ENCODE measurements around the gene G0S2. TPM values are rescaled to one million over a fixed set of nuclear protein-coding genes. Genes with fewer than 3 reads are reported as not detected.

G0S2 gene
- total and polyA plus RNA-seq, 2 of the 8 experiments (the other 6 are each of a cell fraction or from before 2014, with no cell fraction given), result 1.0 to 1.7 TPM

GRCh38 chr1:209703834-209704504 lies 28.8 kb downstream of the G0S2 start:
- 89% methylated on average over 6 of the region's 6 CpGs; no CpG with 5 or more reads in 1 of the 2 experiments for WGBS, 2 experiments (ENCODE audit: extremely low coverage in 1 of 2, insufficient coverage in 1 of 2, insufficient read length in 1 of 2, insufficient replicate concordance in 2 of 2, low coverage in 1 of 2, low lambda C conversion rate in 2 of 2, missing lambda C conversion rate in 1 of 2)
- no peak overlapping the region for H2BK20ac ChIP-seq (ENCODE audit: low read length)
- no peak overlapping the region for H3K23ac ChIP-seq (ENCODE audit: insufficient read length)
- no peak overlapping the region for H2AFZ ChIP-seq (ENCODE audit: low read length)
- no peaks in the 10 kb centered on the region for H4K20me1 ChIP-seq (replicated peaks in 1 of 2; ENCODE audit: control insufficient read depth in 1 of 2, insufficient read depth in 2 of 2, low read length in 2 of 2)
- CTCF ChIA-PET (ENCODE audit: partially characterized antibody), result interaction anchor here (0.9 to 1.2 kb wide), 2 partner anchors 11 to 138 kb away, joined by 3 to 4 read pairs; no protein-coding TSS in a partner anchor
- no peaks in the 10 kb centered on the region for H3K79me2 ChIP-seq (ENCODE audit: control insufficient read depth in 1 of 2, insufficient read depth in 2 of 2, low read length in 2 of 2)
- FAIRE-seq (no peak), DNase-seq (ENCODE audit: low read depth in 1 of 2, low spot score in 2 of 2) (no peak)
- H4K8ac ChIP-seq (ENCODE audit: extremely low read depth, insufficient read depth, low read length), result no peak overlapping the region
- no peaks in the 10 kb centered on the region for H3K9me3 ChIP-seq (ENCODE audit: insufficient read depth in 2 of 2, low read depth in 1 of 2, low read length in 1 of 2)
- no peak overlapping the region for H3K18ac ChIP-seq (ENCODE audit: extremely low read depth, low read length)
- H3K14ac ChIP-seq (ENCODE audit: insufficient read length), result no peak overlapping the region
- H3K27me3 ChIP-seq (replicated peaks in 1 of 4; ENCODE audit: control insufficient read depth in 3 of 4, extremely low read depth in 1 of 4, insufficient read depth in 3 of 4, low read length in 3 of 4), result no peaks in the 10 kb centered on the region; a peak in 1 of 7 replicates
- no peak overlapping the region for H3K4ac ChIP-seq (replicated peaks; ENCODE audit: insufficient read length, low read depth, low read length)
- no peak overlapping the region for H4K5ac ChIP-seq (ENCODE audit: insufficient read length, low read depth, low read length)
- no peak overlapping the region for H3K56ac ChIP-seq (replicated peaks; ENCODE audit: insufficient read length, low read depth, low read length)
- no peaks in the 10 kb centered on the region for H3K4me1 ChIP-seq (replicated peaks in 1 of 4; ENCODE audit: control insufficient read depth in 3 of 4, insufficient read depth in 4 of 4, low read length in 3 of 4)
- H2BK12ac ChIP-seq (ENCODE audit: low read depth, low read length), result no peak overlapping the region
- H3K4me3 ChIP-seq (ENCODE audit: extremely low read depth in 1 of 4, insufficient read depth in 2 of 4, low read depth in 3 of 4, low read length in 4 of 4), result no peak overlapping the region
- H3K27ac ChIP-seq (ENCODE audit: low read depth, low read length), result no peak overlapping the region
- no peak overlapping the region for H4K91ac ChIP-seq (replicated peaks; ENCODE audit: insufficient read length, low read length)
- no peak overlapping the region for H2AK5ac ChIP-seq (ENCODE audit: low read depth, low read length)
- H3K36me3 ChIP-seq (ENCODE audit: control insufficient read depth in 2 of 4, insufficient read depth in 4 of 4, low read length in 3 of 4), result no peaks in the 10 kb centered on the region
- no peak overlapping the region for H2BK120ac ChIP-seq (replicated peaks; ENCODE audit: low read depth, low read length)
- H3K9ac ChIP-seq (replicated peaks in 1 of 4; ENCODE audit: extremely low read depth in 1 of 4, low read depth in 3 of 4, low read length in 3 of 4), result no peak overlapping the region
- no peaks in the 10 kb centered on the region for H3K79me1 ChIP-seq (ENCODE audit: low read depth, low read length)
- no peak overlapping the region for H2BK15ac ChIP-seq (ENCODE audit: low read length)
- H3K23me2 ChIP-seq (ENCODE audit: low read depth, low read length), result no peaks in the 10 kb centered on the region
- POLR2A ChIA-PET (ENCODE audit: partially characterized antibody), result no interaction called here
- TF ChIP-seq, protein P1, sequence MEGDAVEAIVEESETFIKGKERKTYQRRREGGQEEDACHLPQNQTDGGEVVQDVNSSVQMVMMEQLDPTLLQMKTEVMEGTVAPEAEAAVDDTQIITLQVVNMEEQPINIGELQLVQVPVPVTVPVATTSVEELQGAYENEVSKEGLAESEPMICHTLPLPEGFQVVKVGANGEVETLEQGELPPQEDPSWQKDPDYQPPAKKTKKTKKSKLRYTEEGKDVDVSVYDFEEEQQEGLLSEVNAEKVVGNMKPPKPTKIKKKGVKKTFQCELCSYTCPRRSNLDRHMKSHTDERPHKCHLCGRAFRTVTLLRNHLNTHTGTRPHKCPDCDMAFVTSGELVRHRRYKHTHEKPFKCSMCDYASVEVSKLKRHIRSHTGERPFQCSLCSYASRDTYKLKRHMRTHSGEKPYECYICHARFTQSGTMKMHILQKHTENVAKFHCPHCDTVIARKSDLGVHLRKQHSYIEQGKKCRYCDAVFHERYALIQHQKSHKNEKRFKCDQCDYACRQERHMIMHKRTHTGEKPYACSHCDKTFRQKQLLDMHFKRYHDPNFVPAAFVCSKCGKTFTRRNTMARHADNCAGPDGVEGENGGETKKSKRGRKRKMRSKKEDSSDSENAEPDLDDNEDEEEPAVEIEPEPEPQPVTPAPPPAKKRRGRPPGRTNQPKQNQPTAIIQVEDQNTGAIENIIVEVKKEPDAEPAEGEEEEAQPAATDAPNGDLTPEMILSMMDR (IDR thresholded peaks at IDR 0.05; ENCODE audit: control extremely low read depth in 1 of 3, insufficient read depth in 1 of 3, low read depth in 1 of 3, low read length in 3 of 3), result no peak
- TF ChIP-seq HDAC6 (IDR thresholded peaks at IDR 0.05; ENCODE audit: low read depth, low read length), result no peak
- H3K4me2 ChIP-seq (ENCODE audit: insufficient read depth in 1 of 2, low read depth in 2 of 2, low read length in 2 of 2), result no peak overlapping the region
- H2BK5ac ChIP-seq (ENCODE audit: low read depth, low read length), result no peak overlapping the region

Data from H1 (cell line).